Ureter (tissue), 1 donor: ENCODE measurements around the gene COMP. TPM values are rescaled to one million over a fixed set of nuclear protein-coding genes. Genes with fewer than 3 reads are reported as not detected.

Source experiments
- DNase-seq: peaks from one replicate; pipeline ENCODE4 v3.0.0-alpha.2; 2020; ENCODE audit warnings: low spot score
- total RNA-seq: library from RNA; stranded (reverse); gene quantifications from one replicate; pipeline ENCODE4 v1.2.4, GENCODE V29; 2023
- donor health status: DM: yes; HTN: yes; CAD: no.

Gene COMP
- total RNA-seq, 1 donor from 2014 or later, result 1.8 TPM

DNA sequence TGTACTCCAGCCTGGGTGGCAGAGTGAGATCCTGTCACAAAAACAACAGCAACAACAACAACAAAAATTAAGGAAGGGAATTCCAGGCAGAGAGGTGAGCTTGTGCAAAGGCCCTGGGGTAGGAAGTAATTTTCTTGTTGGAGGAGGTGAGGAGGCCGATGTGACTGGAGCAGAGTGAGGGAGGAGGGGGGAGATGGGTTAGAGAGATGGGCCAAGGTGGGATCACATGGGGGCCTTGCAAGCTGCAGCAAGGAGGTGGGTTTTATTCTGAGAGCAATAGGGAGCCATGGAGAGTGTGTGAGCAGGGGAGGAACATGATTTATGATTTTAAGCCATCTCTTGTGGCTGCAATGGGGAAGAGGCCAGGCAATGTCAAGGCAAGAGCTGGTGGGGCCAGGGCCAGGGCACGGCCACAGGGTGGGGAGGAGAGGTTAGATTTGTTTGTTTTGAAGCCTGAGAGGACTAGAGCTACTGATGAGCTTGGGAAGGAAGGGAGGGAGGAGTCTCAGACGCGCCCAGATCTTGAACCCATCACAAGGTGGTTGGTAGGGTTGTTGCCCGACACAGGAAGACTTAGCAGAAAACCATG is 12.5 kb upstream of the COMP start:
- DNase-seq, result no peak

DNA sequence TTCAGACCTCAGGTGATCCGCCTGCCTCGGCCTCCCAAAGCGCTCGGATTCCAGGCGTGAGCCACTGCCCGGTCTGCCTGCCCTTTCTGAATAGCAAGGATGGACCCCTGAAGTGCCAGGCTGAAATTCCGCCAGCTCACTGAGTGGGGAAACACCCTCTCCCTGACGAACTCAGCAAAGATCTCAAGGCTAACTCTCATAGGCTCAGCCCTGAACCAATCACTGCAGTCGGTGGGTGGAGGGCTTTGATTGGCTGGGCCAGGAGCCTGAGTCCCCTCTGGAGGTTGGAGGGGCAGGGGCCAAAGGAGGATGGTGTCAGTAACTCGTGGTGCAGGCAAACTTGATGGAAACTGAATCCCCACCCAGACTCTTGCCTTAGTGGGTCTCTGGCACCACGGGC is 11.2 kb upstream of the COMP start:
- DNase-seq, result no peak

DNA sequence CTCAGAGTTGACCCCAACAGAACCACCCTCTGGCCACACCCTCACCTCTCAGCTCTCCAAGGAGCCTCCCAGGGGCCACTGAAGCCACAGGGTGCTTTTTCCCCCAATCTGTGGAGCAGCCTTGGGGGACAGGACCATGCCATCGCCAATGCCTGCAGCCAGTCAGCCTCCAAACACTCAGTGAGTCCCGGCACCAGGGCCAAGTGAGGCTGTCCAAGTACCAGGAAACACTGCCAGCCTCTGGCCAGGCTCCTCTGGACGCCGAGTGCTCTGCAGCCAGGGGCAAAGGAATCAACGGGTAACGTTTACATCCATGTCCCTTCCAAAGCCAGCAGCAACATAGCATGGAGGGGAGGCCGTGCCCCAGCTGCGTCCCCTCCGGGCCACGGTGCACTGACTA is 9.5 kb upstream of the COMP start:
- no peak for DNase-seq

DNA sequence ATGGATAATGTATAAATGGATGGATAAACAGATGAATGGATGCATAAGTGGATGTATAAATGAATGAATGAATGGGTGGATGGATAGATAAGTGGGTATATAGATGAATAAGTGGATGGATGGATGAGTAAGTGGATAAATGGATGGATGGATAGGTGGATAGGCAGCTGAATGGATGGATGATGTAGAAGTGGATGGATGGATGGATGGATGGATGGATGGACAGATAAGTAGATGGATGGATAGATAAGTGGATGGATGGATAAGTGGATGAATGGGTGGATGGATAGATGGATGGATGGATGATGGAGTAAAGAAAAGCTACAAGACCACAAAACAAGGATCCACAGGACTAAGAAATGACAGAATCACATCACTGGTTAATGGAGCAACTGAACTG is 9.0 kb upstream of the COMP start:
- no peak for DNase-seq

DNA sequence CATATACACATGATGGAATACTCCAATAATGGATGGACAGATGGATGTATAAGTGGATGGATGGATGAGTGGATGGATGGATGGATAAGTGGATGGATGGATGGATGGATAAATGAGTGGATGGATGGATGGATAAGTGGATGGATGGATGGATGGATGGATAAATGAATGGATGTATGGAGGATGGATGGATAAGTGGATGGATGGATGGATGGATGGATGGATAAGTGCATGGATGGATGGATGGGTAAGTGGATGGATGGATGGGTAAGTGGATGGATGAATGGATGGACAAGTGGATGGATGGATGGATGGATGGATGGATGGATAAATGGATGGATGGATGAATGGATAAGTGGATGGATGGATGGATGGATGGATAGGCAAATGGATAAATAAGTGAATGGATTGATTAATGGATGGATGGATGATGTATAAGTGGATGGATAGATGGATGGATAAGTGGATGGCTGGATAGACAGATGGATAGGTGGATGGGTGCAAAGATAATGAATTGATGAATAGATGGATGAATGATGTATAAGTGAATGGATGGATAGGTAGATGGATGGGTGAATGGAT is 8.4 kb upstream of the COMP start:
- no peak for DNase-seq

DNA sequence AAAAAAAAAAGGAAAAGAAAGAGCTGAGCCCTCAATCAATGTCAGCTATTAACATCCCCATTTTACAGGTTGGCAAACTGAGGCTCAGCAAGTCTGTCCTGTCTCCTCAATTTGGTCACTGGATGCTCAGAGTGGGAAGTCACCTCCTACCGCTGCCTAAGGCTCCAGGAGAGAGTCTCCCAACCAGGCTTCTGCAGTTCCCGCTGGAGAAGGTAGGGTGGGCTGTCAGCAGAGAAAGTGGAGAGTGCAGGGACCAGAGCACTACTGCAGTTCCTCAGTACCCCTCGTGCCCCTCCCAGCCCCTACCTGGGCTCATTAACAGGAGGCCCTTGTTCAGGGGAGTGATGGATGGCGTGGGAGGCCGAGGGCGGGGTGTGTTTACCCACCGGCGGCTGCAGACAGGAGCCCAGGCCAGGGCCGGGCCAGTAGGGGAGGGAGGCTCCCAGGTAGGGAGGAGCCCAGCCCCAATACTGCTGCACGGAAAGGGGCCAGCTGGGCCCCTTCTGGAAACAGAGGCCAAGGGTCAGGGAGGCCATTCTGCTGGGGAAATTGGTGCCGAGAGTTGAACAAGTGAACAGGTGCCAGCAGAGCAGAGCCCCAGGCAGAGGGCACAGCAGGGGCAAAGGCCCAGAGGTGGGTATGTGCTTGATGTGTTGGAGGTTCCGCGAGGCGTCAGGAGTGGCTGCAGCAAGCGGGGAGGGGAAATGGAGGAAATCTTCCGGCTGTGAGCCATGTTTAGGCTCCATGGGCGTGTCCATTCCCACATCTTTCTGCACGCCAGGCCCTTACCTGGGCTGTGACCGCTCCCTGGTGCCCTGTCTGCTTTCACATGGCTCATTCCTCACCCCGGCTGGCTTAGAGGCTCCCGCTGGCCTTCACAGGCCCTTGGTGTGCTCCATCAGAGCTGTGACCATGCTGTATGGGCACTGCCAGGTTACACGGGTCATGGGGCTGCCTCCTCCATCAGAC is 7.6 kb upstream of the COMP start:
- DNase-seq, result no peak

DNA sequence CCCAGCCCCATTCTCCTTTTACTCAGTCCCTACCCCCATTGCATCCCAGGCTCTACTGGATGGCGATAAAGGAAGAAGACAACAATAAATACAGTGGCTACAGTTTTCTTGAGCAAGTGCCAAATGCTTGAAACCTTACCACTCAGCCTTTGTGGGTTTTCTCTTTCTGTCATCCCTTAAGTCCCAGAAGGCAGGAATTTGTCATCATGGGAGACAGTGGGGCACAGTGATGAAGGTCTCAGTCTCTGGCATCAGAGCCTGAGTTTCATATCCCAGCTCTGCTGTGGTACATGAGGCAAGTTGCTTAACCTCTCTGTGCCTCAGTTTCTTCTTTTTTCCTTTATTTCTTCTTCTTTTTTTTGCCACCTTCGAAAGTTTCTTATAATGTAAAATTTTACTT is 5.1 kb upstream of the COMP start:
- no peak for DNase-seq

DNA sequence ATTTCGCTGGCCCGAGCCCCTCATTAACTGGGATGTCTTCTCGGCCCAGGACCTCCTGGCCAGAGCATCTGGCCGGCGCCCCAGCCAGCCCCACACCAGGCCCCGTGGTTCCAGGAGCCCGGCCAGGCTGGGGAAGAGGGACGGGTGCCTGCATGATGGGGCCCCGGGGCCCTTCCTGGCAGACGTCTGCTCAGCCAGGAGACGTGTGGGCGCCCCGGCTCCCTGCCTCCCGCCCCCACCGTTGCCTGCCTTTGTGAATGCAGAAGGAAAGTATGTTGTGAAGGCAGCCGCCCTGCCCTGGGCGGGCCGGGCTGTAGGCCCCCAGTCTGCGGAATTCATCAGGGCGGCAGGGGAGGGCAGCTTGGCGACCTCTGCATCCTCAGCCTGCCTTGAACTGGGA is 4.4 kb upstream of the COMP start:
- no peak for DNase-seq

DNA sequence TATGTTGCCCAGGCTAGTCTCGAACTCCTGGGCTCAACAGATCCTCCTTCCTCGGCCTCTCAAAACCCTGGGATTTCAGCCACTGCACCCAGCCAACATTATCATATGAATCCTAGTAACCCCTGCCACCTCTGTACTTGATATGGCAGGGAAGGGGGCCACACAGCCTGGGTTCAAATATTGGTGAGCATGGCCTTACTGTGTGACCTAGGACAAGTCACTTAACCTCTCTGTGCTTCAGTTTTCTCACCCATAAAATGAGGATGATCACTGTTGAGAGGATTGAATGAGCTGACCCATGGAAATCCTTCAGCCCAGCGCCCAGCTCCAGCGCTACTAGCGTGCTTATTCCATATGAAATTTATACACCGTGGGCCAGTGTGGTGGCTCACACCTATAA is 3.6 kb upstream of the COMP start:
- no peak for DNase-seq

DNA sequence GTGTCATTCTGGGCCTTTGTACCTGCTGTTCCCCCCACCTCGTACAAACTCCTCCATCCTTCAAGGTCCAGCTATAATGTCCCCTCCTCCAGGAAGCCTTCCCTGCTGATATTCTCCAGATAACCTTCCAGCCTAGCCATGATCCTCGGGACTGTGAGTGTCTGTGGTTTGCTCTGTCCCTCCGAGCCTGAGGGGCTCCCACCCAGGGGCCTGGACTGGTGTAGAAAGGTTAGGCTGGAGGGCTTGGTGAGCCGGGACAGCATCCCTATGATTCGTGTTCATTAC is 2.9 kb upstream of the COMP start:
- no peak for DNase-seq

DNA sequence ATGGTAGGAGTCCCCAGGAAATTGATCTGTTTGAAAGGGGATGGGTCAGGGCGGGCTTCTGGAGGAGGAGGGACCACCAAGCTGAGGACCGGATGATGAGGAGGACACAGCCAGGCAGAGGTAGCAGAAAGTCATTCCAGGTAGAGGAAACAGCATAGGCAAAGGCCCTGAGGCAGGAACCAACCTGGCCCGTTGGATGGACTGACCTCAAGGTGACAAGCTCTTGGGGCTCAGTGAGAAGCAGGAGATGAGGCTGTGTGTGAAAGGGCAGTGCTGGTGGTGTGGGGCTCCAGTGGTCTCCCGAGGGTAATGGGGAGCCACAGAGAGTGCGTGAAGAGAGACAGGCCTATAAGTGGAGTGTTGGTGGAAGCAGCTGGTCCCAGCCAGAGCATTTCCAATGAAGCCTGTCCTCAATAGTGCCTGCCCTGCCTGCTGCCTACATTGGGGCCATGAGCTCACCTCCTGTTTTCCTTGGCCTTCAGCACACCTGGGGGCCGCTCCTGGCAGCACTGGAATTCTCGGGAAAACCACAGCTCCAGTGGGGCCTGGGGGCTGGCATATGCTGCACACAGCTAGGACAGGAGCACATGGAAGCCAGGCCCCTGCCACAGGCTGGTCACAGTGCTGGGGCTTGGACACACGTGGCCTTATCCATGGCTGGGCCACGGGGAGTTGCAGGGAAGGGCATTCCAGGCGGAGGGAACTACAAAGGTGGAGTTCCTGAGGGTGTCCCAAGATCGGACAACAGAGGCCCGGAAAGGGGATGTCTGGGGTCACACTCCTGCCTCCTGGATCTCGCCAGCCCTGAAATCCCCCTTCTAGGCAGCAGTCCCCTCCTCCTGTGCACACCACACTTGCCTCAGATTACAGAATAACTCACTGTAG is 2.3 kb upstream of the COMP start:
- DNase-seq, result no peak

DNA sequence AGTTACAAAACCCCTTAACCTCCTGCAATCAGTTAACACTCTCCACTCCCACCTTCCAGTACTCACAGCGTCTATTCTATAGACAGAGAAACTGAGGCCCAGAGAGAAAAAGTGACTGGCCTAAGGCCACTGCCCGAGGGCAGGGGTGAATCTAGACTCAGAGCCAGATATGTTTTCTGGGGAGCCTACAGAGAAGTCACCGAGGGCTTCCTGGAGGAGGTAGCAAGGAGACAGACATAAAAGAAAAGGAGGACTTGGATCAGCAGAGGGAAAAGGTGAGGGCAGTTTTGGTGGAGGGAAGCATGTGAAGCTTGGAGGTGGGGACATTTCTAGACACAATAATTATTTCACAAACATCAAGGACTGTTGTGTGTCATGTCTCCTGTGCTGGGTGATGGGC is 1.6 kb upstream of the COMP start:
- DNase-seq, result no peak

DNA sequence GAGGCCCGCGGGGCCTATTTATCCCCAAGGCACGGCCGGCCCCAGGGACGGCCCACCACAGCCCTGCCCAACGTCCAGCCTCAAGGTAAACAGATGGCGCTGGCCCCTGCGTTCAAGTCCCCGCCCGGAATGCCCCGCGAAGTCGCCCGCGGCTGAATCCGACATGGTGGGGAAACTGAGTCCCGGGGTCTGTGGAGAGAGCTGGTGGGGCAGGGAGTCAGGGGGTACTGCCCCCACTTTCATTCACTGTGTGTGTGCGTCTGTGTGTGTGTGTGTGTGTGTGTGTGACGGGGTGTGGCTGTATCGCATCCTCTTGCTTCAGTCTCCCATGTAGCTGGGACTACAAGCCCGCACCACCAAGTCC is 192 bp upstream of the COMP start:
- DNase-seq, result no peak

DNA sequence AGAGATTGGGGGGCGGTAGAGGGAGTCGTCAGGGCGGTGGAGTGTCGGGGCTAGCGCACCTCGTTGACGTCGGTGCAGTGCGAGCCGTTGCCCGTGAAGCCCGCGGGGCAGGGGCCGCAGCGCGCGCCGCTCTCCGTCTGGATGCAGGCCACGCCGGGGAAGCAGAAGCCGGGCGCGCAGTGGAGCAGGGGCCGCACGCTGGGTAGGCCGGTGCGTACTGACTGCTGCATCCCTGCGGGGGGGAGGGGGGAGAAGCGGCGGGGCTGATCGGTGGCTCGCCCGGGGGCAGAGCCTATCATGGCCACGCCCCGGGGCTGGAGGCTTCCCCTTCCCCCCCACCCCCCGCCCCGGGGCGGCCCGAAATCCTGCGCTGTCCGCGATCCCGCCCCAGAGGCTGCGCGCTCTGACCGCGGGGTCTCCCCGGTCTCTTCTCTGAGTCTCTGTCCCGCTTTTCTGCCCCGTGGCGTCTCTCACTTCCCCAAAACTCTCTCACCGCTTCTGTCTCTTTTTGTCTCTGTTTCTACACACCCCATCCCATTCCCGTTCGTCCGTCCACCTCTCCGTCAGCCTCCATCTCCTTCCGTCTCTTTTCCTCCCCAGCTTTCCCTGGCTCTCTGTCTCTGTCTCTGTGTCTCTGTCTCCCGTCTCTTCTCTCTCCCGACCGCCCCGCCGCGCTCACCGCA is 1.1 kb downstream of the COMP start:
- DNase-seq, result no peak

DNA sequence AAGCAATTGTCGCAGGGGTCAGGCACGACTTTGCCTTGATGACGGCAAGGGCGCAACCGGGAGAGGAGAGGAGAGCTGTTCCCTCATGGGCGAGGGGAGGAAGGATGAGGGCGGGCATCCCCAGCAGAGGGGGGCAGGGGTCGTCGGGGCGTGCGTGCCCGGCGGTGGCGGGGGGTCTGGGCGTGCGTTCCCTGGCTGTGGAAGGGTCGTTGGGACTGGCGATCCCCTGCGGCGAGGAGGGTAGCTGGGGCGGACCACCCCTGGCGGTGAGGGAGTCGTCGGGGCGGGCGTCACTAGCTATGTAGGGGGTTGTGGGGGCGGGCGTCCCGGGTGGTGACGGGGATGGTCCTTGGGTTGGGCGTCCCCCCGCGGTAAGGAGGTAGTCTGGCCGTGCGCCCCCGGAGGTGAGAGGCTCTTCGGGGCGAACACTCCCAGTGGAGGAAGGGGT is 1.7 kb downstream of the COMP start:
- DNase-seq, result no peak

DNA sequence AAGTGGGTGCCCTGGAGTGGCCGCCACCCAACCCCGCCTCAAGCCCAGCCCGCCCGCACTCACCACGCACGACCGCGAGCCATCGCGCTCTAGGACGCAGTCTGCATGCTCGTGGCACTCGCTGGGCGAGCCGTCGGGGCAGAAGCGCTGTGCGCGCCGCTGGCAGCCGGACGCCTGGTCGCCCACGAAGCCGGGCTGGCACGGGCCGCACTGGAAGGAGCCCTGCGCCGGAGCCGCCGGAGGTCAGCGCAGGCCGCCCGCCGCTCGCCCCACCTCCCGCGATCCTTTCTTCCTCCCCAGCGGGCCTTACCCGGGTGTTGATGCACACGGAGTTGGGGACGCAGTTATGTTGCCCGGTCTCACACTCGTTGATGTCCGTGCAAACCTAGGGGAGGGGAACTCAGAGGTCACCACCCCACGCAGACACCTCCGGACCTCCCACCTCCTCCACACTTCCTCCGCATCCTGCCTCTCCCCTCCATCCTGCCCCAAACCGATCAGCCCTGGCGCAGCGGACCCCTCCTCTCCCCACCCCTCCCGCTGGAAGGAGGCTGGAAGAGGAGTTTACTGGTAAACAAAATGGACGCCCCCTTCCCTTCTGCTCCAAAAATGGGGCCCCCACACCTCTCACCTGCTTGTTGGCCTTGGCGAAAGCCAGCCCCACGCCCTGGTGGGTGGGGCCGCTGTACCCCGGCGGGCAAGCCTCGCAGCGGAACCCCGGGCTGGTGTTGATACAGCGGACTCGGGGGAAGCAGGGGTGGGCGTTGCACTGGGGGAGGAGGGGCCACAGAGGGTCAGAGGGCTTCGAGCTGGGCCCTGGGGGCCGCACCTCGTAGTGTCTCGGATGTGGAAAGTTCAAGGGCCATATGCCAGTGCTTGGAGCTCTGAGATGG is 2.3 kb downstream of the COMP start:
- no peak for DNase-seq

DNA sequence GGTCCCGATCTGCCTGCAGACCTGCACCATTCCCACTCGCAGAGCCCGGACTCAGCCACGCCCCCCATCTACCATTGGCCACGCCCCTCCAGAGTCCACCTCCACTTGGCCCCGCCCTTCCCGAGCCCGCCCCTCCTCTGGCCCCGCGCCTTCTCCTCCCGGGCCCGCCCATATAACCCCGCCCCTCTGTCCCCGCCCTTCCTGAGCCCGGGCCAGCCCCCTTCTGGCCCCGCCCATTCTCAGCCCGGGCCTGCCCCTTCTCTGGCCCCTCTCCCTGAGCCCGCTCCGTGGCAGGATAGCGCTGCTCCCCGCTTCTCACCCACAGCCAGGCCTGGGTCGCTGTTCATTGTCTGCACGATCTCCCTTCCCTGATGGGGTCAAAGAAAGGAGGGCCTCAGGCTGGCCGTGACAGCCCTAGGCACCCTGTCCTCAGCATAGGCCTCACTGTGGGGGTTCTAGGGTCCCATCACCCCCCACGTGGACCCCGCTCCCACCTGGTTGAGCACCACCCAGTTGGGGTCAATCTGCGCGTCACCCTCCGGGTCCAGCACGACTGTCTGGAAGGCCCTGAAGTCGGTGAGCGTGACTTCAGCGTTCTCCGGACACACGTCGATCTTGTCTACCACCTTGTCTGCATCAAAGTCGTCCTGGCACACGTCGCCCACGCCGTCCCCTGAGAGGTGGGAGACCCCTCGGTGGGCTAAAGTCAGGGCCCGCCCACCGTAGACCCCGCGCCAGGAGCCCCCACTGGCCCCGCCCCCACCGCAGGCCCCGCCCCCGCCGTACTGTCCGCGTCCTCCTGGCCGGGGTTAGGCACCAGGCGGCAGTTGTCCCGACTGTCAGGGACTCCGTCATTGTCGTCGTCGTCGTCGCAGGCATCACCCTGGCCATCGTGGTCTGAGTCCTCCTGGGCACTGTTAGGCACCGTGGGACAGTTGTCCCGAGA is 5.7 kb downstream of the COMP start:
- peak; percentile 72 for DNase-seq

DNA sequence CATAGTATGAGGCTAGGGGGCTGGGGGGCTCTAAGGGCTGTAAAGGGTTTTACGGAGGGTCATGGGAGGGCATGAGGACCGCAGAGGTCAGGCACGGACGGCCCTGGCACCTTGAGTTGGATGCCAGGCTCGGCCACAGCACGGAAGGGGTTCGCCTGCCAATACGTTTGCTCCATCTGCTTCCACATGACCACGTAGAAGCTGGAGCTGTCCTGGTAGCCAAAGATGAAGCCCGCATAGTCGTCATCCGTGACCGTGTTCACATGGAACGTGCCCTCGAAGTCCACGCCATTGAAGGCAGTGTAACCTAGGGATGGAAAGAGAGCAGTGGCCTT is 6.4 kb downstream of the COMP start:
- DNase-seq, result no peak

DNA sequence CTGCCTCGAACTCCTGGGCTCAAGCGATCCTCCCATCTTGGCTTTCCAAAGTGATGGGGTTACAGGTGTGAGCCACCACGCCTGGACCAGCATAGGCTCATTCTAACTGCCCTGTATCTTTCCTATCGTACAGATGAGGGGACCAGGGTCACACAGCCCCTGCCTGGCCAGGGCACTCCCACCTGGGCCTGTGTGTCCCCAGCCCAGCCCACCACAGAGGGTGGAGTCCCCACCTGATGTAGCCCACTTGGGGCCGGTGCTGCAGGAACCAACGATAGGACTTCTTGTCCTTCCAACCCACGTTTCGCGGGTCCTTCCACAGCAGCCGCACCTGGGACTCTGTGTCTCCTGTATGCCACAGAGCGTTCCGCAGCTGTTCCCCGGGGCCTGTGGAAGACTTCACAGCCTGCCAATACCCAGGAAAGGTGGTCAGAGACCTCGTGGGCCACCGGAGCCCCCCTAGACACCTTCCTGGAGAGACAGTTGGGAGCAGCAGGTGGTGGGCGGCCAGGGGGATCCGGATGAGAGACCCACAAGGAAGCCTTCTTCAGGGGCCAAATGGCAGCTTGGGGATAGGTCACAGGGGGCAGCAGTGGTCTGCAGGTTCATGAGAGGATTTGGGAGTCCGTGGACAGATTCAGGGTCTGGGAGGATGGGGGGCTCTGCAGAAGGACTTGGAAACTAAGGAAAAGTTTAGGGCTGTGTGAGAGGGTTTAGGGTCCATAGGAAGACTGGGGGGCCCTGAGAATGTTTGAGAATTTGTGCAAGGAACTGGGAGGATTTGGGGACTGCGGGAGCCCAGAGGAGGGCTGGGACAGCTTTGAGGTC is 6.9 kb downstream of the COMP start:
- no peak for DNase-seq
